Skin of body (tissue), 2 donors: Measurements from ENCODE around the gene PTPRN2. TPM values are rescaled to one million over a fixed set of nuclear protein-coding genes. Genes with fewer than 3 reads are reported as not detected.

Experiments used
- DNase-seq: peaks from one replicate; lab custom pipeline; 2025; lab: John Stamatoyannopoulos, UW
- total RNA-seq: library from RNA; depleted of rRNA; stranded (reverse); fragments of >200 nt; gene quantifications from one replicate; pipeline ENCODE4 v1.2.3, GENCODE V29; 2014

PTPRN2 gene
- total RNA-seq, 1 donor from 2014 or later, result 0.99 TPM

DNA sequence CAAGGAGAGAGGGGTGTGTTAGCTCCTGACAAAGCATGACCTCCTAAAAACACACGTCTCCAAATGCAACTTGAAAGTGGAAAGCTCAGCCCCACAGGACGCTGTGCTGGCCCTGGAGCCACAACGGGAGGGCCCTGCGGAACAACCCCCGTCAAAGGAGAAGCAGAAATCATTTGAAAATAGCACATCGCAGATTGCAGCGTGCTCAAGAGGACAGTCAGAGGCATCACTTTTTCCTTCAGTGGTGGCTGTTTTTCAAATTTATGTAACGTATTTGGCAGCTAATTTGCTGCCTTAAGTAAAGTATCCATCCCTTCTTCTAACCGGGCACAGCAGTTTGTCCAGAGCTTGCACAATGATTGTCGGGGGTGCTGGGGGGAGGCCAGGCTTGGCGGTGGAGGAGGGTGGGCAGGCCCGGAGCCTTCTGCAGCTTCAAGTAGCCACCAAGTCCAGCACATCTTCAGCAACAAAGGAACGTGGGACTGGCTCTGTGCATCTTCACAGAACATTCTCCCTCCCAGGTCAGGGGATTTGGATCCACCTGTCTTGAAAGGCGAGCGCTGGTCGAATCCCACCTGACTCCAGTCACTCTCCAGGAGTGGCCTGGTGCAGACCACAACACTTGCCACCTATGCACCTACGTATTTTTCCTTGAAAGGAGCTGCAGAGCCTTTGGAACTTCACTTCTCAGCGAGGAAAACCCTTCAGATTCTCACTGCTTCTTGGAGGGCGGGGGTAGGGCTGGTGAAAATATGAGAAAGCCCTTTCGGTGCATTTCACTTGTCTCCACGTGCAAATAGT lies 904.5 kb downstream of the PTPRN2 start:
- DNase-seq, result no peak

DNA sequence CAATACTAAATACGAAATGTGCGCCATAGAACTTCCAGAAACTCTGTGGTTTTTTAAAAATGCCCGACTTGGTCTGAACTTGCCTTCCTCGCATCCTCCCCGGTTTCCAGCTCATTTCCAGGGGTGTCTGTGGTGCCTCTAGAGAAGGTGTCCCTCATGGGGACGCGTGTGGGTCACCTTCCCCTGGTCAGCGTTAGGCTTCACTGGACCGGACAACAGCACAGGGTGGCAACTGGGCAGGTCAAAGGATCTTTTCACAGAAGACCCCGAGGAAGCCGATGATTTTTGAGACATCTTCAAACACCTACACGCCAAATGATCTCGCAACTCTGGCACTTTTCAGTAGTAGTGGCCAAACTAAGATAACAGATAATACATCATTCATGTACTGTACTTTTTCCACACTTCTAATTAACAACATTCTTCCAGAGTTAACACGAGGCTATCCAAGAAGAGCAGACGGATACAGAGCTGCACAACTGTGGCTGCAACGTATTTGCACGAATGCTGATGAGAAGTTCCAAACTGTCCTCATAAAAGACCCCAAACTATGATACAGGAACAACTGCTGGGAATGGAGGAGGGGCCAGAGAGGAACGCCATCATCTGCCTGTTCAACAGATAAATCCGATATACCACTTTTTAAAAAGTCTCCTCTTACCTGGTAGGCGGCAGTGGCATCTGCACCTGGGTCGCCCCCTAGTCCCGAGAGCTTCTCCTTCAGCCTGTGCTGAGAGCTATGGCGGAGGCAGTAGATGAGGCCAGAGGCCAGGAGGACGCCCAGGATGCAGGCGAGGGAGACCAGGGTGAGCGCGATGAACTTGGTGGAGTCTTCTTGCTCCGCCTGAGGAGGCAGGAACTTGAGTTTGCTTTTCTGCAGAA lies 905.3 kb downstream of the PTPRN2 start:
- no peak for DNase-seq

DNA sequence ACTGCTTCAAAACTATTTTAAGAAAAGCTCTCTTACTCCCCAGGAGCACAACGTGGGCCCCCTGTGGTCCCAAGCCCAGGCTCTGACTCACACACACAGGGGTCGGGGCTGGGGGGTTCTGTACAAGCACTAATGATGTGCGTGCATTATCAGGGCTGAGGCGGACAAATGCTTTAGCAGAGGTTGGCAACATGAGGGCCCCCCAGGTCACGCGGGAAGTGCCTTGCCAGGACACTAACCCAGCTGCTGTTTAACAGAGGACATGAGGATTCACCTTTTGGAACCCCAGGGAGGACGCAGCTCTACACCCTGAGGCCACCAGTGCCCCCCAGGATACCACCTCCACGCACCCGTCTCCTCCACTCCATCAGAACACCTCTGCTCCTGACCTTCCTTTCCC lies 908.0 kb downstream of the PTPRN2 start:
- no peak for DNase-seq

DNA sequence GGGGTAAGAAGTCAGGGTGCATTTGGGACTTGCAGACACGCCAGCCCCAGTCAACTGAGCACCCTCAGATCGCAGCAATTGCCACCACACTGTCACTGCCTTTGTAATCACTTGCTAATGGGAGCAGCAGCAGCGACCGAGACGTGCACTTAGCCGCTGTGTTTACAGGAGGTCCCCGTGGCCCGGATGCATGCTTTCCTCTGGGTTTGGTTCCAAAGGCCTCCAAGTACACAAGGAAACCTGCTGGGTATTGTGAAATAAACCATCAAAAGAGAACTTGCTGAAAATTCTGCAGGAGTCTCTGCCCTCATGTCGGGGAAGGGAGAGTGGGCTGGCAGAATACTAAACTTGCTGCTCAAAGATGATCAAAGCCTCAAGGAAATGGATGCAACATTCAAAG lies 909.1 kb downstream of the PTPRN2 start:
- DNase-seq, result no peak

DNA sequence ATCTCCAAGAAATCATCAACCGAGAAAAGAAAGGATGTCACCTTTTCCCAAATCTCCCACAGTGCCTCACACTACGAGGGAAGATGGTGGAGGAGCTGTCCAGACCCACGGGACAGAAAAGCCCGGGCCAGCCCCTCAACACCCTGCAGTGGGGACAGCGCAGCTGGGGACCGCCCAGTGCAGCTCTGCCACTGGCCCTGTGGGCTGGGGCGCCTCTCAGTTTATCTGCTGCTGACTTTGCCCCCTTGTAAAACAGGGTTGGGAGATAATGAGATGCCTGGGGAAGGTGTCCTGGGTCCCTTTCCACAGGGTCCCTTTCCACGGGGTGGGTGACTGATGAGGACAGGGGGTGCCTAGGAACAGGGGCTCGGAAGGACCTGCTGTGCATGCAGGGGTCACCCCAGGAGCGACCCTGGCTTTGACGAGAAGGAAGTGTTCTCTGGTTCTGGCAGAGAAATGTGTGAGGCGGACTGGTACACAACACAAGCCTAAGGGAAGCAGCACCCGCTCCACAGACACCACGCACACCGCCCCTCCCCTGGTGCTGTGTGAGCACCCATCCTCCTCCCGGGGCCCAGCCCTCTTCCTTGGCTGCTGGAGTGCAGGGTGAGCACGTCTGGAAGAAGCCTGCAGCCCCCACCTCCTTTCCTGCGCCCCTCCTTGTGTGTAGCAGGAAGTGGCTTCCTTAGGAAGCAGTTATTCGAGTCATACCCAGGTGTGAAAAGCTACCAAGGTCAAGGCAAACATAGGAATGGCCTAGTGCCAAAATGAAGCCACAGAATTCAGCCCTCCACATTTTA lies 911.0 kb downstream of the PTPRN2 start:
- no peak for DNase-seq

DNA sequence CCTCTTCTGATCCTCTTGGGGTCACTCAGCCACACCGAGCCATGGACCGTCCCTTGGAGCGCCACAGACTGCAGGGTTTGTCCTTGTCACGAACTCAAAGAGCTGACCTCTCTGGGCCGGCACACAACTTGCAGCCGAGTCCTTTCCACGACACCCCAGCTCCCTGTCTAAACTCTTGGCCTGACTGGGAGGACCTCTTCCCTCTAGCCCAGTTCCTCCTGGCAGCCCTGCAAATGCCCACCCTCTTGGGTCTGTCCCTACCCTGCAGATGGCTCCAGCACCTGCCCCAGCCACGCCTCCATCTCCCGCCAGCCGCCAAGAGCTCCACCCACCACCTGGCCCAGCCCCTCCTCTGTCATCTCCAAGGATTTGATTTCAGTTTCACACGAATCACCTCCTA lies 911.6 kb downstream of the PTPRN2 start:
- DNase-seq, result no peak

DNA sequence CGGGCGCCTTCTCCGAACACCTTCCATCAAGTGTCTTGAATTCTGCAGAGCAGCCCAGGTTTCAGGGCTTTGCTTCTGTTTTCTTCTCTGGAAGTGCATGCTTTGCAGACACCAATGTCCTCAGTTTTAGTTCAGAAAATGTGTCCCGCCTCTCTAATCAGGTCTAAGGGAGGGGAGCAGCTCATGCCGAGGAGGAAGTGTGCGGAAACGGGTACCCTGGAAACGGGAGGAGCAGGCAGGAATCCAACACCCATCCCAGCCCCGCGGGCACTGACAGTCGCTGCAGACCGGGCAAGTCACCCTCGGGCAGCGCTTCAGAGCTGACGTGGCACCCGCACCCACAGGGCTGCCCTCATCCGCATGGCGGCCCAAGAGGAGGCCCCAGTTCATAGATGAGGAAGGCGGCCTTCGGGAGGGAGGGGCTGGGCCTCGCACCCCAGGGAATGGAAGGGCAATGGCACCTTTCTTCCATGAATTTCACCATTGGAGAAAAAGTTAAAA lies 912.1 kb downstream of the PTPRN2 start:
- DNase-seq, result no peak

DNA sequence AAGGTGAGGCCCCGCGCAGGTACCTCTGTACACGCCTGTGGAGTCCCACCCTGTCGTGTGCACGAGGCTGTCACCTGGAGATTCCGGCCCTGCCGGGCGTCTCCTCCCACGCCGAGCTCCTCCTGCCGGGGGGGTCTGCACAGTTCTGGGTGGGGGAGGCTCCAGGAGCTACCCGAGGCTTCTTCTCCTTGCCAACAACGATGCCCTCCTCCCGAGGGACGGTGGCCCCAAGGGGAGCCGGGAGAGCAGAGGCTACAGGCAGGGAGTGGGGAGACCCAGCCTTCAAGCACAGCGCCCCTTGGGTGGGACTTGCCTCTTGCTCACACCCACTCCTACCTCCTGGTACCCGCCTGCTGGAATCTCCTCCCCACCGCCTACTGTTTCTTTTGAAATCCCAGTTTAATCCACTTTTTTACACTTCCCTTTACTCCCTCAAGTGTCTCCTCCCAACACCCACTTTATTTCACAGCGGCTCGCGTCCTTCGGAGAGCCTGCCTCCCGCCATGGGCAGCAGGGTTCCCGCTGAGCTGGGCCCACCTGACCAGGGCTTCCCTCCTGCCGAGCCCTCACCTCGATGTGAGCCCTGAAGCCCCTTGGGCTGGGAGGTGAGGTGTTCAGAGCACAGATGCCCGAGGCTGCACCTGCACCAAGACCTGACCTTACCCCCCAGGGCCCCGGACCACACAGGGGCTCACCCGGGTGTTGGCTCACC lies 912.8 kb downstream of the PTPRN2 start:
- no peak for DNase-seq

DNA sequence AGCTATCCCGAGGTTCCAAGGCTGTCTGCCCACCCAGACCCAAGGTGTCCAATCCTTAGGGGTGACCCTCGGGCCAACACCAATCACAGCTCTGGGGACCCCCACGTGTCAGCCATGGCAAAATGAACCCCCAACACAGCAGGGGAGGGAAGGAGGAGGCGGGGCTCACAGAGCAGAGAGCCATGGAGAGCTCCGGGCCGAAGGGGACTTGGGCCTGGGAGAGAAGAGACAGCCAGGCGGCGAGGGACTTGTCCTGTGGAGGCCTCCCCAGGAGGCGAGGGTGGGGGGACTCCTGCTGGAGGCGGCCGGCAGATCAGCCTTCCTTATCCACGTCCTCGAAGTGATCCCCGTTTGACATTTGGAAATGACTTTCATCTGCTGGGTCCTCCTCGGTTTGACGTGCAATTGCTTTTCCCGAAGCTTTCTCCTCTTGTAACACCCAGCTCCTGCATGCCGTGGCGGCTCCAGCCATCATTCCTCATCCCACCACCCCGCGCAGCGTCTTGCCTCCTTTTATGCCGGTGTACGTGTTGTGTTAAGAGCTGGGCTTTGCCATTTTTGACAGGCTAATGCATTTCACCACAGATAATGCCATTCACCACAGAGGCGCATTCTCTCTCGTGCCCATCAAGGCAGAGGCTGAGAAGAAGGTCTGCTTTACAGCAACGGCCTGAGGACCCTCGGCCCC lies 913.5 kb downstream of the PTPRN2 start:
- DNase-seq, result no peak

DNA sequence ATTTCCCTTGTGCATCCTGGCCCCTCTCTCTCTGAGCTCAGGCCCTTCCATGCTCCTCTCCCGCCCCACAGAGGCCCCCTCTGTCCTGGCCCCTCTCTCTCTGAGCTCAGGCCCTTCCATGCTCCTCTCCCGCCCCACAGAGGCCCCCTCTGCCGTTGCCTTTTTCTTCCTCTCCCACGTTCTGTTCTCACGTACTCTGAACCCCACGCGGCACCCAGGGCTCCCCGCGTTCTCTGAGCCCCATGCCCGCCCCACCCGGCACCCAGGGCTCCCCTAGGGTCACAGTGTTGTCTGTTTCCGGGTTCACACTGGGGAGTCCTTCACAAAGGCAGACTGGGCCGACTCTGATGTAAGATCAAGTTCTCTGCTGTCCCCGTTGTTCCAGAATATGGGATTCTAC lies 914.0 kb downstream of the PTPRN2 start:
- no peak for DNase-seq

DNA sequence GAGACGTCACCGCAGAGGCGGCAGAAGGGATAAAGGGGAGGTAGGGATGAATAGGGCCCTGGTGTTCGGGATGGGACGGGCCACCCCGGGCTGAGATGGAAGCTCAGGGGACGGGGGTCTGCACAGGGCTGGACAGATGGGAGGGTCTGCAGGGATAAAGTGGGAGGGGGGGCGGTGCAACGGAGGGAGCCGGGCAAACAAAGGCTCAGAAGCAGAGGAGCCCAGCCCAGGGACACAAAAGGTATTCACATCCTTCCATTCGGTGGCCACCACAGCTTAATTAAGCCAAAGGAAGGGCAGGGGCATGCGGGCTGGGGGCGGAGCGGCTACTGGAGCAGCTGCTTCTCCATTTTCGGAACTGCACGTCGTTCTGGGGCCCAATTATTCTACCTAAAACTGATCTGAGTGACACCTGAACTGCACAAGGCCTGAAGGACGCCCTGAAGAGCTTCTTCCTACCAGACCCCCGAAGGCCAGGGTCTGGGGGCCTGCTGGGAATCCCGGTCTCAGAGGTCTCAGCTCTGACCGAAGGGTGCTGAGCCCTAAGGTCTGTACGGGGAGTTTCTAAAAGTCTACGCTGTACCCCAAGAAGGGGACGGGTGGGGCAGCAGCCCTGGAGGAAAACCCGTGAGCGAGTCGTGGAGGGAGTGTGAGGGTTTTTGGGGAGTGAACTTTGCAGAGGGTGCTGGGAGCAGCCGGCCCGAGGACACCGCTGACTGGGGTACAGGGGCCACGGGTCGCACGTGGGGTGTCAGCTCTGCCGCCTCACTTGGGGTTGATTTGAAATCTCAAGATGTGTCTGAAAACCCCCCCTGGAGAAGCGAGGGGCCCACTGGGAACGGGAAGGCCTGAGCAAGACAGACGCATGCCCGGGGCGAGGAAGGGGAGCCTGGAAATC lies 916.0 kb downstream of the PTPRN2 start:
- no peak for DNase-seq

DNA sequence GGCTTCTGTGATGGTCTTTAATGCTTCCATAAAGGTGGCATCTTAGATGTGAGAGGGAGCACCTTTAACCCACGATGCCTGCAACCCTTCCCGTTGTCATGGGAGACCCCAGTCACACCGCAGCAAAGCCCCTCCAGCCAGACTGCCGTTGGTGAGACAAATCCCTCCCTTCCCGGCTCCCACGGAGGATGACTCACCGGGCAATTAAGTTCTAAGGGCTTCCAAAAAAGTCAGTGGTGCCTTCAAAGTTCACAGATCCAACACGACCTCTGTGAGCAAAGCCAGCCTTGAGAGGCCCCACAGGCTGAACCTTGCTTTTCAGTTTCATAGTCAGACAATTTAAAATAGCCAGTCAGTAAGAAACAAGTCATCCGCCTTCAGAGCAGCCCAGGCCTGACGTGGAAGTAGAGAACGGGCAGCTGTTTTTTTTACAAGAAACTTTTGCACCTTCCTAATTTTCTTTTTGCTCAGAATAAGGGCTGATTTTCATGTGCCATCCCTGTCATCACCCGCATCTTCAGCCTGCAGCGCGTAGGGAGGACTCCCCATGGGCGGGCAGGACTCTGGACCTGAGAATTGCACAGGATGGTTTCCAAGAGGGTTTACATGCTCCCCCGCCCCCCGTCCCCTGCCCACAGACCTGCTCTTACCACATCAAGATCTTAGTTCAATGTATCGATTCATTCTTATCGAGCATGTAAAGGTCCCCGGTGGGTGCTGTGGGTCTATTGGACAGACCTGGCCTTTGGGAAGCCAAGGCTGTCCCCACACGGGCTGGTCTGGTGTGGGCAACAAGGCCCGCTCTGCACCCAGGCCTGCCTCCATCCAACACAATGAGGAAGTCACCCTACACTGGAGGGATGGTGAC lies 916.9 kb downstream of the PTPRN2 start:
- DNase-seq, result no peak

DNA sequence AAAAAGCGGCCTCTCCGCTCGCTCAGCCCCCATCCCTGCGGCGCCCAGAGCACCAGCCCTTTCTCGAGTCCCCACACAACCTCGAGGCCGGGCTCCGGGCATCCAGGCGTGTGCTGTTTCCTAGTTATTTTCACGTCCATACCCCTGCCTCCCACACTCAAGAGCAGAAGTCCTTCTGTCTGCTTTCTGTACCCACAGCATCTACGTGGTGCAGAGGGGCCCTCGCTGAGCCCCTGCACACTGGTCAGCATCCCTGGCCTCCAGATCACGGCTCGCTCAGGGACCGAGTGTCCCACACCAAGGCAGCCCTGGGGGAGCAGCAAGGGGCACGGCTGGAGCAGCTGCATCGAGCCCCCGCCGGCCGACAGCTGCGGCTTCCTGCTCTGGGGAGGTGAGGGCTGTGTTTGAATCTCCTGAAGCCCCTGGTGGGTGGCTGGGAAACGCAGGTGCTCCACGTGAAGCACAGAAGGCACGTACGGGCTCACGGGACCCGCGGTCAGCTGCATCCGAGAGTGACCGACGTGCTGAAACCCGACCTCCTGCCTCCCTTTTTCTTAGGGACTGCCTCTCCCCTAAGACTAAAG lies 917.8 kb downstream of the PTPRN2 start:
- no peak for DNase-seq

DNA sequence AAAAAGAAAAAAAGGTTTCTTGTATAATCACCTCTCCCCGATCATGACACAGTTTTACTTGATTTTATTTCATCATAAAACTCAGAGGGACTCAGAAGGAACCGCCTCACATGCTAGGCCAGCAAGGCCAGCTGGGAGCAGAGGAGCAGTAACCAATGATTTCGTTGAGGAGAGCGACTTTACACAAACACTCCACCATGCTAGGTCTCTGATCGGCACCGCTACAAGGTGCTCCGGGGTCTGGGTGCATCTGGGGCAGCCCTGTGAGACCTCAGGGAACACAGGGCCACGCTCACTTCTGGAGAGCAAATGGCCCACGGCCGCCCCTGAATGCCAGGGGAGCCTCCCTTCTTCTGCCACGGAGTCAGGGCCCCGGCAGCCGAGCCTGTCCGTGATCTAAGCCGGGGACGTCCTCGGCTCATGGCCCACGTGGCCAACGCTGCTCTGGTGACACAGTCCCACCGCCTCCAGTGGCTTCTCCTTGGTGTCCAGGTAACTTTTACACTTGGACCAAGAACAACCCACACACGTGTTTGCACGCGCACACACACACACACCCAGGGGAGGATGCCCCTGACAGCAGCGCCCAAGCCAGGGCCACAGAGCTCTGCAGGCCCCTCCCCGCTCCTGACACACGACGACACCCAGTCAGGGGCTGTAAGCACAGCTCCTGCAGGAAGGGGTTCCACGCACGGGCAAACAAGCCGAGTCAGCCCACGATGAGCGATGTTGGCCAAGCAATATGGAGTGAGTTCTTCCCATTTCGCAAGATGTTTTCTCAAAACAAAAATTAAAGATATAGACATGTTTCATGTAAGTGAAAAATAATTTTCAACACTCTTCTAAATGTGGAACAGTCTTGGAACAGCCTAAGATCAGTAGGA lies 918.5 kb downstream of the PTPRN2 start:
- DNase-seq, result no peak

DNA sequence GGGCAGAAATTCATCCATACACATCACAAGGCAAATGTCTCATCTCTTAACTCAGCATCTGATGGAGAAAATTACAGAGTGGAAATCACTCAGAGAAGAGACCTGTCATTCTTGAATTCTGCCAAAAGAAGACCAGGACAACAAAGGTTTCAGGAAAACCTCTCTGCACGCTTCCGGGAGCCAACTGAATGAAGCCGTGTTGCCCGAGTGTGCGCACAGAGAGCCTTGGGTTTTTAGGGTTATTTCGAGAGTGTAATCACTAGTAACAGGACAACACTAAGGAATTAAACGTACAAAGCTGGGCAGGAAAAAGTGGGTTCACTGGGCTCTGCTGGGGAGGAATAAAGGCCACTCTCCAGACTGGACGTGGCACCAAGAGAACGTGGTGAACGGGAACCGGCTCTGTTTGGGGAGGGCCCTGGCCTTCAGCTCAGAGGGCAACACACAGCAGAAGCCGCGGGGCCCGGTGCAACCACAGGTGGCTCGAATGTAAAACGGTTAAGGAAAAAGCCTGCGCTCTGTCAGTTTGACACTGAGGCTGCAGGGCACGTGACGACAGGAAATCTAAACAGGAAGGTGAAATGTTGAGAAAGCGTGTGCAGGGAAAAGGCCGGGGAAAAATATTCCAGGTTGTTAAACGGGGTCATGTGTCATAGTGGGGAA lies 919.3 kb downstream of the PTPRN2 start:
- no peak for DNase-seq

DNA sequence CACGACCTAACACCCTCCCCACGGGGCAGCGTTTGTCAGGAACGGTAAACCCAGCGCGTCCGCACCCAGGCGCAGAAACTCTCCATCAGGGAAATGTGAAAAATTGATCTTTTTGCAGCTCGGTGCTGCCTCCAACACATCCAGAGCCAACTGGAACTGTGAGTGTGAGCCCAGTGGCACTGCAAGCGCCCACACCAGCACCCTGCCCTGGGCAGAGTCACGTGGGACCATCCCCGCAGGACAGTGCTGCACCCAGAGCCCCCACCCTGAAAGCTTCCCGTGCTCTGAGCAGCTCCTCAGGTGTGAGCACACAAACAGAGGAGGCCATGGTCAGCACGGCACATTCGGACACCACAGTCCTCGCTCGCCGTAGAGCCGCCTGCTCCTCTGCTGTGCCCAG lies 919.9 kb downstream of the PTPRN2 start:
- no peak for DNase-seq
